GM12873 (cell line): ENCODE measurements around the gene WDR45.

Experiments
- TF ChIP-seq, protein P1 (sequence below): IDR thresholded peaks from 2 replicates; pipeline ENCODE4 v1.5.1; 2012; ENCODE audit warnings: low read depth, mild to moderate bottlenecking, moderate library complexity, low read length, control low read depth; ENCODE audit not compliant: insufficient read depth; ENCODE audit errors: missing control alignments

WDR45 gene

GRCh38 chrX:49066690-49067089 lies 13.0 kb downstream of the WDR45 start:
- TF ChIP-seq, protein P1, sequence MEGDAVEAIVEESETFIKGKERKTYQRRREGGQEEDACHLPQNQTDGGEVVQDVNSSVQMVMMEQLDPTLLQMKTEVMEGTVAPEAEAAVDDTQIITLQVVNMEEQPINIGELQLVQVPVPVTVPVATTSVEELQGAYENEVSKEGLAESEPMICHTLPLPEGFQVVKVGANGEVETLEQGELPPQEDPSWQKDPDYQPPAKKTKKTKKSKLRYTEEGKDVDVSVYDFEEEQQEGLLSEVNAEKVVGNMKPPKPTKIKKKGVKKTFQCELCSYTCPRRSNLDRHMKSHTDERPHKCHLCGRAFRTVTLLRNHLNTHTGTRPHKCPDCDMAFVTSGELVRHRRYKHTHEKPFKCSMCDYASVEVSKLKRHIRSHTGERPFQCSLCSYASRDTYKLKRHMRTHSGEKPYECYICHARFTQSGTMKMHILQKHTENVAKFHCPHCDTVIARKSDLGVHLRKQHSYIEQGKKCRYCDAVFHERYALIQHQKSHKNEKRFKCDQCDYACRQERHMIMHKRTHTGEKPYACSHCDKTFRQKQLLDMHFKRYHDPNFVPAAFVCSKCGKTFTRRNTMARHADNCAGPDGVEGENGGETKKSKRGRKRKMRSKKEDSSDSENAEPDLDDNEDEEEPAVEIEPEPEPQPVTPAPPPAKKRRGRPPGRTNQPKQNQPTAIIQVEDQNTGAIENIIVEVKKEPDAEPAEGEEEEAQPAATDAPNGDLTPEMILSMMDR = no peak

GRCh38 chrX:49066278-49066677 lies 13.4 kb downstream of the WDR45 start:
- TF ChIP-seq, protein P1 = no peak

DNA sequence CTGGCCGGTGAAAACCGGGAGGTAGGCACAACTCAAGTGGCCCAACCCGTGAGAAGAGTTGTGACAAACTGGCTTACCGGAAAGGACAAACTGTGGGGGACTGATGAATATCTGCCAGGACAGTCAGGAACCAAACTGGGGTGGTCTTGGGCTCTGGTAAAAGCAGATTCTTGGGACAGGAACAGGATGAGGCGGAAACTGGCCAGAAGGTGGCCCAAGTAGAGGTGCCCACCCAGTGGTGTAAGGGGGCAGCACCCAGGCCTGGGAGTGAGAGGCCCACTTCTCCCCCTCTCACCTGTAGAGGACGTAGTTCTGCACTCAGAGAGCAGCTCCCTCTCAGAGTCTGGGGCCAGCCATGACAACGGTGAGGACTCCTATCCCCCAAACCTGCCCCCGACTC lies 15.0 kb downstream of the WDR45 start:
- TF ChIP-seq, protein P1 = no peak

- TF ChIP-seq, protein P1 = no peak
These were observed 15.4 kb downstream of the WDR45 start for GRCh38 chrX:49064303-49064702.

- TF ChIP-seq, protein P1 = no peak
These were observed 16.0 kb downstream of the WDR45 start for GRCh38 chrX:49063715-49064114.

- TF ChIP-seq, protein P1 = no peak
These were observed 17.8 kb downstream of the WDR45 start for GRCh38 chrX:49061916-49062315.

- TF ChIP-seq, protein P1 = no peak
These were observed 18.2 kb downstream of the WDR45 start for GRCh38 chrX:49061490-49061889.
